Activated CD8-positive, alpha-beta T cell treated with anti-CD3 and anti-CD28 coated beads, Interleukin-2, amount 10 ng/mL, durations not matched to agents 7 days and 5 days (primary cell): ENCODE measurements around the gene DFFA. TPM values are rescaled to one million over a fixed set of nuclear protein-coding genes. Genes with fewer than 3 reads are reported as not detected.

Experiments used
- ATAC-seq: fragments of 150-1000 bp; cut with Tn5 transposase; one replicate; pipeline ENCODE4 v1.10.0; 2021; ENCODE audit warnings: moderate library complexity
- CTCF ChIA-PET: fragments of 350-600 bp; sonication (Branson Sonifier 250); formaldehyde crosslinking; loops from one replicate; lab custom pipeline; 2021; ENCODE audit warnings: antibody characterized with exemption; lab: Charles Lee
- POLR2A ChIA-PET: fragments of 350-600 bp; sonication (Branson Sonifier 250); formaldehyde crosslinking; loops from one replicate; lab custom pipeline; 2021; ENCODE audit warnings: antibody characterized with exemption; lab: Charles Lee
- DNase-seq: peaks from one replicate; pipeline ENCODE4 v3.0.0-alpha.2; 2020
- H3K27ac Mint-ChIP-seq: one replicate; pipeline ENCODE4 v1.8.0; 2021; ENCODE audit warnings: mild to moderate bottlenecking, mixed read lengths
- H3K27me3 Mint-ChIP-seq: one replicate; pipeline ENCODE4 v1.8.0; 2021; ENCODE audit warnings: low read depth, mixed read lengths
- H3K36me3 Mint-ChIP-seq: one replicate; pipeline ENCODE4 v1.8.0; 2021; ENCODE audit warnings: low read depth, mixed read lengths
- H3K4me1 Mint-ChIP-seq: one replicate; pipeline ENCODE4 v1.8.0; 2021; ENCODE audit warnings: low read depth, mixed read lengths
- H3K4me3 Mint-ChIP-seq: one replicate; pipeline ENCODE4 v1.8.0; 2021; ENCODE audit warnings: mild to moderate bottlenecking, mixed read lengths
- H3K9me3 Mint-ChIP-seq: one replicate; pipeline ENCODE4 v1.8.0; 2022; ENCODE audit warnings: mixed read lengths; ENCODE audit not compliant: insufficient read depth
- total RNA-seq, 2 experiments: library from RNA; stranded (reverse); gene quantifications; one replicate each; pipeline ENCODE4 v1.2.3, GENCODE V29; 2021

The DFFA gene
- total RNA-seq, 2 experiments from 2014 or later = 38.7 to 39.5 TPM

GRCh38 chr1:10440794-10441193, 31.5 kb downstream of the DFFA start:
- H3K27ac Mint-ChIP-seq = no peak overlapping the region
- peaks cover 1% of the 10 kb centered on the region for H3K36me3 Mint-ChIP-seq
- H3K27me3 Mint-ChIP-seq = no peaks in the 10 kb centered on the region
- CTCF ChIA-PET = no interaction called here
- DNase-seq (no peak), ATAC-seq (no peak)
- POLR2A ChIA-PET = no interaction called here
- no peaks in the 10 kb centered on the region for H3K9me3 Mint-ChIP-seq
- H3K4me1 Mint-ChIP-seq = peaks cover 2% of the 10 kb centered on the region
- no peak overlapping the region for H3K4me3 Mint-ChIP-seq

- Mint-ChIP-seq H3K27ac (no peak overlapping the region), H3K9me3 (no peaks in the 10 kb centered on the region), H3K27me3 (no peaks in the 10 kb centered on the region), H3K4me3 (no peak overlapping the region), H3K36me3 (peaks cover 1% of the 10 kb centered on the region), H3K4me1 (peaks cover 2% of the 10 kb centered on the region)
- ATAC-seq (no peak), DNase-seq (no peak)
- ChIA-PET CTCF (no interaction called here), POLR2A (no interaction called here)
Observed at GRCh38 chr1:10440305-10440704, 32.0 kb downstream of the DFFA start.

GRCh38 chr1:10438677-10439163, 33.6 kb downstream of the DFFA start:
- ChIA-PET CTCF (interaction anchor here (7.2 kb wide), 1 partner anchor 56 kb away, joined by 50 read pairs; no protein-coding TSS in a partner anchor), POLR2A (no interaction called here)
- DNase-seq (no peak), ATAC-seq (no peak)
- Mint-ChIP-seq H3K36me3 (peaks cover 1% of the 10 kb centered on the region), H3K4me3 (no peak overlapping the region), H3K9me3 (no peaks in the 10 kb centered on the region), H3K27me3 (no peaks in the 10 kb centered on the region), H3K27ac (no peak overlapping the region), H3K4me1 (peaks cover 2% of the 10 kb centered on the region)

GRCh38 chr1:10437052-10437451, 35.3 kb downstream of the DFFA start:
- POLR2A ChIA-PET = interaction anchor here (0.6 kb wide), 1 partner anchor 121 kb away, joined by 3 read pairs; no protein-coding TSS in a partner anchor
- Mint-ChIP-seq H3K9me3 (no peaks in the 10 kb centered on the region), H3K27me3 (no peaks in the 10 kb centered on the region), H3K36me3 (peaks cover 1% of the 10 kb centered on the region), H3K27ac (no peak overlapping the region), H3K4me3 (no peak overlapping the region), H3K4me1 (peaks cover 3% of the 10 kb centered on the region)
- CTCF ChIA-PET = interaction anchor here (7.2 kb wide), 1 partner anchor 57 kb away, joined by 50 read pairs; no protein-coding TSS in a partner anchor
- ATAC-seq (no peak), DNase-seq (no peak)

DNA sequence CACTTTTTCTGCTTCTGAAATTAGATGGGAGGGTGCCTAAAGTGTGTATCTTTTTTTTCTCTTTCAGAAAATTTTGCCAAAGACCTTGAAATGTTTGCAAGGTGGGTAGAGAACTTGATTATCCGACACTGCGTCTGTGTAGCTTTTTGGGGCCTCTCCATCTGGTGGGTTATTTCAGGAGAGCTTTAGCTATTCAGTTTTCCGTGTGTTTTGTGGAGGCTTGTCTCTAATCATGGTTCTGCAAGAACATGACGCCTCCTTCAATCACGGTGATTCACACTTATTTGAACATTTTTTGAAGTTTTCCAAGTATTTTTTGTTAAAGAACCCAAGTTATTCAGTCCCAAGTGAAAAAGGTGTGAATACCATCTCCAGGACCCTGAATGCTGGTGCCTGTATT, 37.7 kb downstream of the DFFA start:
- ChIA-PET POLR2A (interaction anchor here (0.5 kb wide), 1 partner anchor 59 kb away, joined by 3 read pairs; no protein-coding TSS in a partner anchor), CTCF (interaction anchor here (1.2 to 7.2 kb wide), 3 partner anchors 9 to 60 kb away, joined by 3 to 50 read pairs (median 5); no protein-coding TSS in a partner anchor)
- no peak overlapping the region for H3K4me3 Mint-ChIP-seq
- H3K4me1 Mint-ChIP-seq = peaks cover 23% of the 10 kb centered on the region
- H3K9me3 Mint-ChIP-seq = no peaks in the 10 kb centered on the region
- ATAC-seq (no peak), DNase-seq (no peak)
- no peaks in the 10 kb centered on the region for H3K36me3 Mint-ChIP-seq
- no peak overlapping the region for H3K27ac Mint-ChIP-seq
- no peaks in the 10 kb centered on the region for H3K27me3 Mint-ChIP-seq

DNA sequence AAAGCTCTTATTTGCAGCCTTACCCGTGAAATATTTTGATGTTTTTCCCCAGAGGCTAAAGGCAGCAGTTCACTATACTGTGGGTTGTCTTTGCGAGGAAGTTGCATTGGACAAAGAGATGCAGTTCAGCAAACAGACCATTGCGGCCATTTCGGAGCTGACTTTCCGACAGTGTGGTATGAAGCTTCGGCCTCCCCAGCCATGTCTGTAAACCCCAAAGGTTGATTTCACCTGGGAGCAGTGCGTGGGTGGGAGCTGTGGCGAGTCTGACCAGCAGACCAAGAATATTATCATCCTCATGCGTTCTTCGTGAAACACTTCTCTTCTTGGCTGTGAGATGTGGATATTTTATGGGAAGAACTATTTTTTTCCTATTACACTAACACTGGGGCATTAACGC, 38.5 kb downstream of the DFFA start:
- CTCF ChIA-PET = interaction anchor here (1.9 to 7.2 kb wide), 3 partner anchors 8 to 73 kb away, joined by 4 to 50 read pairs (median 5); no protein-coding TSS in a partner anchor
- Mint-ChIP-seq H3K27me3 (no peaks in the 10 kb centered on the region), H3K4me1 (peaks cover 25% of the 10 kb centered on the region), H3K4me3 (no peak overlapping the region), H3K27ac (no peak overlapping the region), H3K9me3 (no peaks in the 10 kb centered on the region), H3K36me3 (no peaks in the 10 kb centered on the region)
- POLR2A ChIA-PET = interaction anchor here (0.6 kb wide), 1 partner anchor 246 kb away, joined by 3 read pairs; no protein-coding TSS in a partner anchor
- DNase-seq = no peak
- ATAC-seq = no peak

- DNase-seq = no peak
- Mint-ChIP-seq H3K27me3 (no peaks in the 10 kb centered on the region), H3K27ac (no peak overlapping the region), H3K4me1 (peaks cover 25% of the 10 kb centered on the region), H3K9me3 (no peaks in the 10 kb centered on the region), H3K4me3 (no peak overlapping the region), H3K36me3 (no peaks in the 10 kb centered on the region)
- ChIA-PET CTCF (interaction anchor here (1.2 to 7.2 kb wide), 3 partner anchors 9 to 74 kb away, joined by 3 to 50 read pairs (median 4); no protein-coding TSS in a partner anchor), POLR2A (interaction anchor here (0.6 kb wide), 1 partner anchor 245 kb away, joined by 3 read pairs; no protein-coding TSS in a partner anchor)
- ATAC-seq = no peak
Observed at GRCh38 chr1:10432910-10433700, 39.2 kb downstream of the DFFA start.

- H3K27me3 Mint-ChIP-seq = no peaks in the 10 kb centered on the region
- ATAC-seq (no peak), DNase-seq (peak; percentile 46)
- H3K4me3 Mint-ChIP-seq = peak overlapping the region; percentile 93
- H3K4me1 Mint-ChIP-seq = peaks cover 27% of the 10 kb centered on the region
- peak overlapping the region; percentile 95 for H3K27ac Mint-ChIP-seq
- no peaks in the 10 kb centered on the region for H3K36me3 Mint-ChIP-seq
- H3K9me3 Mint-ChIP-seq = no peaks in the 10 kb centered on the region
- POLR2A ChIA-PET = interaction anchor here (0.6 to 2.7 kb wide), 6 partner anchors 16 to 221 kb away, joined by 3 to 14 read pairs (median 3); partner anchors contain the start of genes KIF1B and PEX14
- CTCF ChIA-PET = interaction anchor here (0.7 to 4.0 kb wide), 19 partner anchors 13 to 488 kb away, joined by 3 to 127 read pairs (median 4); partner anchors contain the start of genes DFFA, KIF1B, LZIC and NMNAT1
Observed at GRCh38 chr1:10431070-10431730, 41.1 kb downstream of the DFFA start.

- H3K36me3 Mint-ChIP-seq = no peaks in the 10 kb centered on the region
- POLR2A ChIA-PET = interaction anchor here (0.6 to 2.7 kb wide), 9 partner anchors 15 to 220 kb away, joined by 3 to 14 read pairs (median 3); partner anchors contain the start of genes KIF1B and PEX14
- no peaks in the 10 kb centered on the region for H3K27me3 Mint-ChIP-seq
- peak within 1 kb of the TSS; percentile 95 for H3K27ac Mint-ChIP-seq
- peaks cover 27% of the 10 kb centered on the region for H3K4me1 Mint-ChIP-seq
- CTCF ChIA-PET = interaction anchor here (0.6 to 4.0 kb wide), 34 partner anchors 12 to 487 kb away, joined by 3 to 127 read pairs (median 4); partner anchors contain the start of genes DFFA, KIF1B, LZIC and NMNAT1
- ATAC-seq (peak; percentile 89), DNase-seq (peak; percentile 93)
- peak within 1 kb of the TSS; percentile 93 for H3K4me3 Mint-ChIP-seq
- H3K9me3 Mint-ChIP-seq = no peaks in the 10 kb centered on the region
Observed at GRCh38 chr1:10430216-10431069, 41.9 kb downstream of the DFFA start, which contains the start of gene CENPS. Gene CENPS (plus strand): TSS chr1:10430433. CDS start chr1:10430518, 85 bp downstream.

DNA sequence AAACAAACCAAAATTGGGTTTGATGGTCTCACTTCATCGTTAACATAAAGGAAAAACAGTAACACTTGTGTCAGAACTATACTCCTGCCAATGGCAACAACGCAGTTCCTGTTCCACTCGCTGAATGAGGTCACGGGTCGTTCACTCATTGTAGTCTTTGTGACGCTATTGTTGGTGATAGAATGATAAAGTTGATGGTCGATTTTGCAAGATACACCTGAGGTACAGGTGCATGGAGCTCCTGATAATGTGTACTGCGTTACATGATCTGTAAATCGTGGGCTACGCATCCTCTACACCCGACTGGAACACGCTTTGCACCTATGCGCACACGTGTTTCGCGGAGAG, 42.5 kb downstream of the DFFA start:
- CTCF ChIA-PET = interaction anchor here (0.6 to 4.0 kb wide), 25 partner anchors 13 to 486 kb away, joined by 3 to 127 read pairs (median 5); partner anchors contain the start of genes KIF1B, LZIC, NMNAT1 and PGD

More for the DNA sequence above, 42.5 kb downstream of the DFFA start:
- no peaks in the 10 kb centered on the region for H3K9me3 Mint-ChIP-seq
- H3K27me3 Mint-ChIP-seq = no peaks in the 10 kb centered on the region
- peaks cover 27% of the 10 kb centered on the region for H3K4me1 Mint-ChIP-seq
- ATAC-seq (peak; percentile 2), DNase-seq (peak; percentile 44)
- peak overlapping the region; percentile 95 for H3K27ac Mint-ChIP-seq
- peak overlapping the region; percentile 93 for H3K4me3 Mint-ChIP-seq
- H3K36me3 Mint-ChIP-seq = no peaks in the 10 kb centered on the region
- POLR2A ChIA-PET = interaction anchor here (0.6 to 2.7 kb wide), 4 partner anchors 43 to 193 kb away, joined by 3 to 14 read pairs (median 4); no protein-coding TSS in a partner anchor
